ENCODE data around the gene CRABP2.

- TF ChIP-seq CTCF (conservative IDR thresholded peaks at IDR 0.05; ENCODE audit: low read depth, low read length) (no peak), EZH2 (IDR thresholded peaks at IDR 0.05; ENCODE audit: borderline replicate concordance, low read depth, low read length, poor library complexity, severe bottlenecking) (no peak)
Measured at GRCh38 chr1:156691665-156692440, 13.5 kb downstream of the CRABP2 start.

Data from A673 (cell line).